Measurements from ENCODE around the gene RELT. TPM values are rescaled to one million over a fixed set of nuclear protein-coding genes. Genes with fewer than 3 reads are reported as not detected.

Gene RELT
- total and polyA plus RNA-seq, 2 donors (not counting 1 experiment from before 2014, with no cell fraction given) = 71.6 to 92.4 TPM

GRCh38 chr11:73401217-73401923 lies 25.2 kb downstream of the RELT start:
- Histone ChIP-seq H2AFZ (ENCODE audit: insufficient read depth, low read depth, low read length, poor library complexity, severe bottlenecking) (no peak overlapping the region), H3K27me3 (replicated peaks in 1 of 4; ENCODE audit: control extremely low read depth in 1 of 4, control insufficient read depth in 3 of 4, insufficient read depth in 4 of 4, low read length in 3 of 4) (no peaks in the 10 kb centered on the region), H3K4me2 (replicated peaks; ENCODE audit: low read depth, low read length, poor library complexity, severe bottlenecking) (no peak overlapping the region), H3K9ac (ENCODE audit: low read length) (no peak overlapping the region), H3K4me3 (ENCODE audit: control extremely low read depth in 1 of 5, extremely low read depth in 1 of 5, insufficient read depth in 1 of 5, low read depth in 2 of 5, low read length in 4 of 5) (no peak overlapping the region), H3K79me2 (ENCODE audit: control insufficient read depth, insufficient read depth, low read length) (no peaks in the 10 kb centered on the region), H3K36me3 (replicated peaks in 1 of 2; ENCODE audit: control extremely low read depth in 1 of 2, control insufficient read depth in 1 of 2, extremely low read depth in 1 of 2, insufficient read depth in 2 of 2, low read length in 1 of 2) (peaks cover 0 to 37% of the 10 kb centered on the region in 2 experiments), H3K4me1 (ENCODE audit: control insufficient read depth in 2 of 2, insufficient read depth in 2 of 2, low read length in 2 of 2) (no peaks in the 10 kb centered on the region), H3K9me3 (ENCODE audit: control extremely low read depth in 1 of 3, control insufficient read depth in 2 of 3, insufficient read depth in 1 of 3, low read length in 2 of 3) (no peaks in the 10 kb centered on the region), H3K27ac (ENCODE audit: low read length in 2 of 2) (peak overlapping the region in 1 of 2 donors; percentile 41), H4K20me1 (ENCODE audit: control insufficient read depth, insufficient read depth, low read length, poor library complexity, severe bottlenecking) (no peaks in the 10 kb centered on the region)
- ChIA-PET CTCF (interaction anchor here (1.0 to 9.4 kb wide), 6 partner anchors 9 to 261 kb away, joined by 4 to 102 read pairs (median 10); no protein-coding TSS in a partner anchor), POLR2A (interaction anchor here (0.6 to 1.6 kb wide), 2 partner anchors 19 to 197 kb away, joined by 6 read pairs; no protein-coding TSS in a partner anchor)
- 91% methylated on average over 3 of the region's 3 CpGs for WGBS (ENCODE audit: insufficient coverage)
- intact Hi-C loops (cut with micrococcal nuclease) = no loop called here
- no peak overlapping the region for H3K4me3 Mint-ChIP-seq
- TF ChIP-seq EZH2 (IDR thresholded peaks at IDR 0.05; ENCODE audit: borderline replicate concordance, insufficient read depth, low read depth, low read length, poor library complexity, severe bottlenecking) (no peak), CTCF (IDR thresholded peaks at IDR 0.05) (no peak)
- ATAC-seq (ENCODE audit: low read depth) (no peak), DNase-seq (peak; percentile 31)
- H3K27ac Mint-ChIP-seq = peak overlapping the region; percentile 46
- H3K4me1 Mint-ChIP-seq = peaks cover 2% of the 10 kb centered on the region
- no peaks in the 10 kb centered on the region for H3K27me3 Mint-ChIP-seq
- H3K9me3 Mint-ChIP-seq (ENCODE audit: insufficient read depth) = no peaks in the 10 kb centered on the region
